Measurements from ENCODE around the gene GNG2. TPM values are rescaled to one million over a fixed set of nuclear protein-coding genes. Genes with fewer than 3 reads are reported as not detected.

Gene GNG2
- total RNA-seq, 4 donors from 2014 or later, result 3.9 to 10.7 (median 7.3) TPM

DNA sequence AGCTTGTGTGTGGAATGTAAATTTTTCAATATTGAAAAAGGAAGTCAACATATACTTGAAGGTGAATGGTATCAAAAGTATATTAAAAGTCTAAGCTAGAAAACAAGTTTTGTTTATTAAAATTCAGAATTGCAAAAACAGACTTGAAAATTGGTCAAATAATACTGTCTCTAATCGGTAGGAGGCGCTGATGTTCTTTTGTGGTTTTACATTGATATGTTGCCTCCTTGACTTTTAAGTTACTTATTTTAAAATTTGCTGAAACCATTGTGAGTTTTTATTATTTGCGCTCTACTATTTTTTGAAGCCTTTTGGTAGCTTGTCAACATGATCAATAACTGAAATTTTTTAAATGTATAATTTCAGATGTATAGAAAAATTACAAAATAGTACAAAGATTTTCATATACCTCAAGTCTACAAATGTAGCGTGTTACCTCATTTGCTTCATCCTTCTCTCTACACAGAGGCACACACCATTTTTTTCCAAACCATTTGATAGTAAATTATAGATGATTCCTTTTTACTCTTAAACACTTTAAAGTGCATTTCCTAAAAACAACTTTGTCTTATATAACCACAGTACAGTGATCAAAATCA lies 135.8 kb downstream of the GNG2 start:
- Histone ChIP-seq H3K27ac (peak overlapping the region in 1 of 3 donors; percentile 14), H3K36me3 (peaks cover 9 to 38% of the 10 kb centered on the region in 2 donors), H3K4me3 (replicated peaks in 1 of 3) (no peak overlapping the region), H3K4me1 (no peaks in the 10 kb centered on the region), H3K27me3 (no peaks in the 10 kb centered on the region), H3K9me3 (no peaks in the 10 kb centered on the region)
- intact Hi-C loops (cut with DNase I), result loop anchor here (5.0 to 10.0 kb wide), 2 partner anchors 49 to 136 kb away; no protein-coding TSS in a partner anchor
- no peak for DNase-seq
- no peak for TF ChIP-seq POLR2A (IDR thresholded peaks at IDR 0.05)
- TF ChIP-seq, protein P1, sequence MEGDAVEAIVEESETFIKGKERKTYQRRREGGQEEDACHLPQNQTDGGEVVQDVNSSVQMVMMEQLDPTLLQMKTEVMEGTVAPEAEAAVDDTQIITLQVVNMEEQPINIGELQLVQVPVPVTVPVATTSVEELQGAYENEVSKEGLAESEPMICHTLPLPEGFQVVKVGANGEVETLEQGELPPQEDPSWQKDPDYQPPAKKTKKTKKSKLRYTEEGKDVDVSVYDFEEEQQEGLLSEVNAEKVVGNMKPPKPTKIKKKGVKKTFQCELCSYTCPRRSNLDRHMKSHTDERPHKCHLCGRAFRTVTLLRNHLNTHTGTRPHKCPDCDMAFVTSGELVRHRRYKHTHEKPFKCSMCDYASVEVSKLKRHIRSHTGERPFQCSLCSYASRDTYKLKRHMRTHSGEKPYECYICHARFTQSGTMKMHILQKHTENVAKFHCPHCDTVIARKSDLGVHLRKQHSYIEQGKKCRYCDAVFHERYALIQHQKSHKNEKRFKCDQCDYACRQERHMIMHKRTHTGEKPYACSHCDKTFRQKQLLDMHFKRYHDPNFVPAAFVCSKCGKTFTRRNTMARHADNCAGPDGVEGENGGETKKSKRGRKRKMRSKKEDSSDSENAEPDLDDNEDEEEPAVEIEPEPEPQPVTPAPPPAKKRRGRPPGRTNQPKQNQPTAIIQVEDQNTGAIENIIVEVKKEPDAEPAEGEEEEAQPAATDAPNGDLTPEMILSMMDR (IDR thresholded peaks at IDR 0.05), result peak; percentile 39 to 88 (median 78)
- WGBS, 2 donors, result 39 to 50% methylated on average over 4 of the region's 4 CpGs

DNA sequence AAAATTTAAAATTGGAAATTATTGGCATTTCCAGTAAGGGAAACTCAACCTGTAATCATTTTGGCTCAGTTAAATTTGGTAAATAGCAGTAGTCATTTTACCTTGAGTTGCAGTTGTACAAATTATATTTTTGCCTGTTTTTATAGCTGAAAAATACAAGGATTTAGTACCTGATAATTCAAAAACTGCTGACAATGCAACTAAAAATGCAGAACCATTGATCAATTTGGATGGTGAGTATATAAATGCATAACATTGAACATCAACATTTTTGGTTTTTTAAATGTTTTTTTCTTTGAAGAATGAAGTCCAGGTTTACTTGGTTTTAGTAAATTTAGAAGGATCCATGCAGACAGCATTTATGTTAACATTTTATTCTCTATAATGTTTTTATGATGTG lies 137.9 kb downstream of the GNG2 start:
- peak overlapping the region in 1 of 3 donors; percentile 6 for H3K27ac ChIP-seq
- DNase-seq, result no peak
- H3K9me3 ChIP-seq, result no peaks in the 10 kb centered on the region
- H3K27me3 ChIP-seq, result no peaks in the 10 kb centered on the region
- TF ChIP-seq, protein P1 (IDR thresholded peaks at IDR 0.05), result no peak
- TF ChIP-seq POLR2A (IDR thresholded peaks at IDR 0.05), result no peak
- H3K4me3 ChIP-seq (replicated peaks in 1 of 3), result no peak overlapping the region
- intact Hi-C loops (cut with DNase I), result loop anchor here (5.0 to 10.0 kb wide), 2 partner anchors 46 to 134 kb away; no protein-coding TSS in a partner anchor
- peaks cover 22 to 45% of the 10 kb centered on the region in 2 donors for H3K36me3 ChIP-seq
- peaks cover 2 to 4% of the 10 kb centered on the region in 2 donors for H3K4me1 ChIP-seq

DNA sequence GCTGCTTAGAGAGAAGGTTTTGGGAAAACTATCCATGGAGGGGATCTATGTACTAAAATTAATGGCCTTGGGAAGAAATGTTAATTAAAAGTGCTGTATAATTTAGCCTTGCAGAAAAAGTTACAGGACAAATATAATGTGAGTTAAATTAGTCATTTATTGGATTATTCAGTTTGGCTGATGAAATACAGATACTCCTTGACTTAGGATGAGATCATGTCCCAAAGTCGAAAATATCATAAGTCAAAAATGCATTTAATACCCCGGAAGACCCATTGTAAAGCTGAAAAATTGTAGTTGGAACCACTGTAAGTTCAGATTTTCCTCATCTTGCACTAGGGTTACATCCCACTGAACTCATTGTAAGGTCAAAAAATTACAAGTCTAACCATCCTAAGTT lies 138.7 kb downstream of the GNG2 start:
- no peaks in the 10 kb centered on the region for H3K27me3 ChIP-seq
- H3K36me3 ChIP-seq, result peaks cover 22 to 50% of the 10 kb centered on the region in 2 donors
- TF ChIP-seq POLR2A (IDR thresholded peaks at IDR 0.05), result no peak
- TF ChIP-seq, protein P1 (IDR thresholded peaks at IDR 0.05), result no peak
- intact Hi-C loops (cut with DNase I), result loop anchor here (5.0 to 10.0 kb wide), 2 partner anchors 46 to 133 kb away; no protein-coding TSS in a partner anchor
- H3K4me1 ChIP-seq, result peaks cover 7 to 9% of the 10 kb centered on the region in 2 donors
- 68 to 84% methylated on average over 2 of the region's 2 CpGs for WGBS, 2 donors
- H3K27ac ChIP-seq, result peak overlapping the region in 1 of 3 donors; percentile 6
- no peaks in the 10 kb centered on the region for H3K9me3 ChIP-seq
- no peak overlapping the region for H3K4me3 ChIP-seq (replicated peaks in 1 of 3)
- DNase-seq, result no peak

DNA sequence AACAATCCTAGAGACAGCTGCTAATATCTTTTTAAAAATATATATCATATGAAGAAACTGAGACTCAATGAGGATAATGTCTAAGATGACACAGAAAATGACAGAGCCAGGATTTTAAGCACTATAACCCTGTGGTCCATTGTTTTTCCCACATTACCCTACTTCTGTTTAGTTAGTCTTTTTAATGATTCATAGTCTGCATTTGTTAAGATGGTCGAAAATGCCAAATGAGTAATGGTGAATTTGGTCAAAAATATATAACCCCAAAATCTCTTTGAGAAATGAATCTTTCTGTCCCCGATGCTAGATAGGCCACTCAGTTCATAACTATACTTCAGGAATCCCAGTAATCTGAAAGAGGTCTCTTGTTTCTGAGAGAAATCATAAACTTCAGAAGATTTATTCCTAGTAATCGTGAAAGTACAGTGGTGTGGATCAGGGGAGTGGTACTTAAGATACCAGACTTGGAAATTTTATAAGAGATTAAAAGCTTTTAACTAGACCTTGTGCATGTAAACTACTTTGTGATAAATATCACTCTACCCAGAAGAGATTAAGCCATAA lies 139.7 kb downstream of the GNG2 start:
- H3K4me1 ChIP-seq, result peaks cover 7 to 9% of the 10 kb centered on the region in 2 donors
- TF ChIP-seq, protein P1 (IDR thresholded peaks at IDR 0.05), result no peak
- no peak for TF ChIP-seq POLR2A (IDR thresholded peaks at IDR 0.05)
- intact Hi-C loops (cut with DNase I), result no loop called here
- H3K36me3 ChIP-seq, result peaks cover 27 to 49% of the 10 kb centered on the region in 2 donors
- H3K9me3 ChIP-seq, result no peaks in the 10 kb centered on the region
- H3K27ac ChIP-seq, result peak overlapping the region in 1 of 3 donors; percentile 9
- no peaks in the 10 kb centered on the region for H3K27me3 ChIP-seq
- 81% methylated on average over 3 of the region's 3 CpGs for WGBS, 2 donors
- no peak overlapping the region for H3K4me3 ChIP-seq (replicated peaks in 1 of 3)
- no peak for DNase-seq

DNA sequence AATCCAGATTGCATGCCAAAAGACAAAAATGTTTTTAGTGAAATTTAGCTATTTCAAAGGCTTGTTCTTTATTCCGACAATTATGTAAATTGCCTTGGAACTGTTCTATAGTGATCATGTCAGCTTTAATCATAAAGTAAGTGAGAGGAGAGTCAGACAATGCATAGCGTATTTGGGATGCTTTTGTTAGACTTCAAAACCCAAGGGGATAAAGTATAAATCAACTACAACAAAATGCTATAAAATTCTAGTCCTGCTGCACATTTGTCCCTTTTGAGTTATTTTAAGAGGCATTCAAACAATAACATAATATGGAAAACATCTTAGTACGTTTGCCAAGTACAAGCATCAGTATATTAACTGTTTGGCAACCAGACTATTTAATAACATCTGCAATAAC lies 140.3 kb downstream of the GNG2 start:
- no peak overlapping the region for H3K27ac ChIP-seq

More for the DNA sequence above, 140.3 kb downstream of the GNG2 start:
- intact Hi-C loops (cut with DNase I), result no loop called here
- DNase-seq, result no peak
- Histone ChIP-seq H3K36me3 (peaks cover 33 to 51% of the 10 kb centered on the region in 2 donors), H3K4me3 (replicated peaks in 1 of 3) (no peak overlapping the region), H3K27me3 (no peaks in the 10 kb centered on the region), H3K9me3 (no peaks in the 10 kb centered on the region), H3K4me1 (peaks cover 7 to 9% of the 10 kb centered on the region in 2 donors)
- TF ChIP-seq POLR2A (IDR thresholded peaks at IDR 0.05), result no peak
- TF ChIP-seq, protein P1 (IDR thresholded peaks at IDR 0.05), result no peak
- 77 to 78% methylated on average over 3 of the region's 3 CpGs for WGBS, 2 donors

Data from thyroid gland (tissue), 4 donors.